T47D (cell line): ENCODE results near the gene DSP.

Experiments
- DNase-seq, 2 experiments: peaks; one replicate each; pipeline versions ENCODE4 v3.0.0 to v3.0.0-alpha.2; 2011 to 2012; ENCODE audit warnings: low read depth in 1 of 2, low spot score in 1 of 2
- JUND ChIP-seq: IDR thresholded peaks from 2 replicates; pipeline ENCODE4 v1.6.1; 2012; ENCODE audit warnings: low read depth
- in situ Hi-C: cut with HindIII; loops from 2 replicates; pipeline ENCODE4 v1.10.0; 2016; ENCODE audit warnings: low sequenced_read_pairs, low pct_unique_long_range_greater_than_20kb

DSP gene

DNA sequence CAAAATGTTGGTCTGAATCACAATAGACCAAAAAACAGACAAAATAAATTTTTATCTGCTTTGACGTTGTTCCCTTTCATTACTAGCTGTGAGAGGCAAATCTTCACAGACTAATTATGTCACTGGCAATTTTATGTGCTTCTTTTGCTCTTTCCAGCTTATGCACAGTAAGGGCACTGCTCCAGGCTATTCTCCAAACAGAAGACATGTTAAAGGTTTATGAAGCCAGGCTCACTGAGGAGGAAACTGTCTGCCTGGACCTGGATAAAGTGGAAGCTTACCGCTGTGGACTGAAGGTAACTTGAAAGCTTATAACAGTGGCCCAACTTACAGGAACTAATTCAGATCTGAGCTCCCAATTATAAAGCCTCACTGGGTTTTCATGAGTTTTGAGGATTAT, 33.0 kb downstream of the DSP start:
- no peak for DNase-seq
- in situ Hi-C loops = no loop called here
- TF ChIP-seq JUND = no peak

DNA sequence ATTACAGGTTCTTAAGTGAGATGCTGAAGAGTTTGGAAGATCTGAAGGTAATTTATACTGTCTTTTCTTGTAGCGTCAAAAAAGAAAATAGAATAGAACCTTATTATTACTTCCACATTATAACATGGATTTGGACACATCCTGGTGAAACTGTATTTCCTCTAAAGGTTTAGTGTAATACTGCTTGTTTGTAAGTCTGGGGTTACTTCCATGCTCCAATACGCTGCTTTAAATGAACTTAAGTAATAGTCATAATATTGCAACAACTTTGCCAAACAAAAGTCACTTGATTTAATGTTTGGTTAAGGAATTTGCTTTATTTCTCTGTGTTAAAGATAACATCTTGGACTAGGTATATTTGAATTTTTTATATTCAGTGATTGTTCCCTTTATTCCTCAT, 37.0 kb downstream of the DSP start:
- no peak for TF ChIP-seq JUND
- no peak for DNase-seq
- in situ Hi-C loops = no loop called here

DNA sequence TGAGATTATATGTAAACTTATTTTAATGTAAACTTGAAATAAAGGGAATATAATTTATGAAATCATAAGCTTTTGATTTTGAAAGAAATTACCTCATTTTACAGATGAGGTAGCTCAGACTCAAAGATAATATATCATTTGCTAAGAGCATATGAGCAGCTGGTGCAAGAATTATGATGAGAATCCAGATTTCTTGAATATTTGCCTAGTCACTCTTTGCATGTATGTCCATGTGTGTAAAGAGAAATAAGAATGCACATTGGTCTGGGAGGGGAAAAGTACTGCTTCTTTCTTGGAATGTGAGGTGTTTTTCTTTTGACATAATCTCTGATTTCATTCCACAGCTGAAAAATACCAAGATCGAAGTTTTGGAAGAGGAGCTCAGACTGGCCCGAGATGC, 37.5 kb downstream of the DSP start:
- no peak for TF ChIP-seq JUND
- in situ Hi-C loops = no loop called here
- DNase-seq = no peak

DNA sequence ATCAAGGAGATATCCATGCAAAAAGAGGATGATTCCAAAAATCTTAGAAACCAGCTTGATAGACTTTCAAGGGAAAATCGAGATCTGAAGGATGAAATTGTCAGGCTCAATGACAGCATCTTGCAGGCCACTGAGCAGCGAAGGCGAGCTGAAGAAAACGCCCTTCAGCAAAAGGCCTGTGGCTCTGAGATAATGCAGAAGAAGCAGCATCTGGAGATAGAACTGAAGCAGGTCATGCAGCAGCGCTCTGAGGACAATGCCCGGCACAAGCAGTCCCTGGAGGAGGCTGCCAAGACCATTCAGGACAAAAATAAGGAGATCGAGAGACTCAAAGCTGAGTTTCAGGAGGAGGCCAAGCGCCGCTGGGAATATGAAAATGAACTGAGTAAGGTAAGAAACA, 38.4 kb downstream of the DSP start:
- in situ Hi-C loops = no loop called here
- no peak for DNase-seq
- TF ChIP-seq JUND = no peak

DNA sequence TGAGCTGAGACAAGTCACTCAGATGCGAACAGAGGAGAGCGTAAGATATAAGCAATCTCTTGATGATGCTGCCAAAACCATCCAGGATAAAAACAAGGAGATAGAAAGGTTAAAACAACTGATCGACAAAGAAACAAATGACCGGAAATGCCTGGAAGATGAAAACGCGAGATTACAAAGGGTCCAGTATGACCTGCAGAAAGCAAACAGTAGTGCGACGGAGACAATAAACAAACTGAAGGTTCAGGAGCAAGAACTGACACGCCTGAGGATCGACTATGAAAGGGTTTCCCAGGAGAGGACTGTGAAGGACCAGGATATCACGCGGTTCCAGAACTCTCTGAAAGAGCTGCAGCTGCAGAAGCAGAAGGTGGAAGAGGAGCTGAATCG, 39.1 kb downstream of the DSP start:
- TF ChIP-seq JUND = no peak
- in situ Hi-C loops = no loop called here
- DNase-seq = no peak

DNA sequence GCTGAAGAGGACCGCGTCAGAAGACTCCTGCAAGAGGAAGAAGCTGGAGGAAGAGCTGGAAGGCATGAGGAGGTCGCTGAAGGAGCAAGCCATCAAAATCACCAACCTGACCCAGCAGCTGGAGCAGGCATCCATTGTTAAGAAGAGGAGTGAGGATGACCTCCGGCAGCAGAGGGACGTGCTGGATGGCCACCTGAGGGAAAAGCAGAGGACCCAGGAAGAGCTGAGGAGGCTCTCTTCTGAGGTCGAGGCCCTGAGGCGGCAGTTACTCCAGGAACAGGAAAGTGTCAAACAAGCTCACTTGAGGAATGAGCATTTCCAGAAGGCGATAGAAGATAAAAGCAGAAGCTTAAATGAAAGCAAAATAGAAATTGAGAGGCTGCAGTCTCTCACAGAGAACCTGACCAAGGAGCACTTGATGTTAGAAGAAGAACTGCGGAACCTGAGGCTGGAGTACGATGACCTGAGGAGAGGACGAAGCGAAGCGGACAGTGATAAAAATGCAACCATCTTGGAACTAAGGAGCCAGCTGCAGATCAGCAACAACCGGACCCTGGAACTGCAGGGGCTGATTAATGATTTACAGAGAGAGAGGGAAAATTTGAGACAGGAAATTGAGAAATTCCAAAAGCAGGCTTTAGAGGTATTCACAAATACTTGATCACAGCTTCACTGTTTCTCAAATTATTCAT, 39.6 kb downstream of the DSP start:
- in situ Hi-C loops = no loop called here
- no peak for DNase-seq

DNA sequence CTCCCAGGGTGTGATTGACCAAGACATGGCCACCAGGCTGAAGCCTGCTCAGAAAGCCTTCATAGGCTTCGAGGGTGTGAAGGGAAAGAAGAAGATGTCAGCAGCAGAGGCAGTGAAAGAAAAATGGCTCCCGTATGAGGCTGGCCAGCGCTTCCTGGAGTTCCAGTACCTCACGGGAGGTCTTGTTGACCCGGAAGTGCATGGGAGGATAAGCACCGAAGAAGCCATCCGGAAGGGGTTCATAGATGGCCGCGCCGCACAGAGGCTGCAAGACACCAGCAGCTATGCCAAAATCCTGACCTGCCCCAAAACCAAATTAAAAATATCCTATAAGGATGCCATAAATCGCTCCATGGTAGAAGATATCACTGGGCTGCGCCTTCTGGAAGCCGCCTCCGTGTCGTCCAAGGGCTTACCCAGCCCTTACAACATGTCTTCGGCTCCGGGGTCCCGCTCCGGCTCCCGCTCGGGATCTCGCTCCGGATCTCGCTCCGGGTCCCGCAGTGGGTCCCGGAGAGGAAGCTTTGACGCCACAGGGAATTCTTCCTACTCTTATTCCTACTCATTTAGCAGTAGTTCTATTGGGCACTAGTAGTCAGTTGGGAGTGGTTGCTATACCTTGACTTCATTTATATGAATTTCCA, 43.9 kb downstream of the DSP start:
- in situ Hi-C loops = no loop called here
- DNase-seq = no peak
- no peak for TF ChIP-seq JUND

More for the DNA sequence above, 39.6 kb downstream of the DSP start:
- no peak for TF ChIP-seq JUND

DNA sequence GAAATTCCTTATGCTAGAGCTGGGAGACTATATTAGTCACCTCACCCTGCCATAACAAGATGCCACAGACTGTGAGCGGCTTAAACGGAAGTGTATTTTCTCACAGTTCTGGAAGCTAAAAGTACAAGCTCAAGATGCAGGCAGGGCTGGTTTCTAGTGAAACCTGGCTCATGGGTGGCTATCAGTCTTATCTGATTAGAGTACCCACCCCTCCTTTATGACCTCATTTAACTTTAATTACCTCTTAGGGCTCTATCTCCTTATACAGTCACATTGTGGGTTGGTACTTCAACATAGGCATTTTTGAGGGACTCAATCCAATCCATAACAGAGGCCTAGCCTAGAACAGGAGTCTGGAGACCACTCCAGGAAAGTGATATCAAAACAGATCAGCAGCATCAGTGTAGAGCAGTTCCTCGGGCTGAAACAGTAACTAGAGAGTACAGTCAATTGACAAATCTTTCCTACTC, 46.2 kb downstream of the DSP start:
- no peak for TF ChIP-seq JUND
- peak in 1 of 2 experiments; percentile 14 for DNase-seq
- in situ Hi-C loops = no loop called here

DNA sequence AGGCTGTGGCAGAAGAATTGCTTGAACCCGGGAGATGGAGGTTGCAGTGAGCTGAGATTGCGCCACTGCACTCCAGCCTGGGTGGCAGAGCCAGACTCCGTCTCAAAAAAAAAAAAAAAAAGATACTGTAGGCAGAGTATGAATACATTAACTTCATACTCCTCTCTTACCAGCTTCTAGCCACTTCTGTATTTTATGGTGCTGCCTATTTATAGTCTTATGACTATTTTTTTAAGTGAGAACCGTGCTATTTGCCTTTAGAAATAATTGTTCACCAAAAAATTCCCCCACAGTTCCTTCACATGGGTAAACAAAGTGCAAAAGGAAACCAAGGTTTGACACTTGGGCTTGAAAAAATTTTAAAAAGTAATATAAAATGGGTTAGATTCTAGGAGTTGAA, 47.0 kb downstream of the DSP start:
- DNase-seq = no peak
- TF ChIP-seq JUND = no peak
- in situ Hi-C loops = no loop called here

DNA sequence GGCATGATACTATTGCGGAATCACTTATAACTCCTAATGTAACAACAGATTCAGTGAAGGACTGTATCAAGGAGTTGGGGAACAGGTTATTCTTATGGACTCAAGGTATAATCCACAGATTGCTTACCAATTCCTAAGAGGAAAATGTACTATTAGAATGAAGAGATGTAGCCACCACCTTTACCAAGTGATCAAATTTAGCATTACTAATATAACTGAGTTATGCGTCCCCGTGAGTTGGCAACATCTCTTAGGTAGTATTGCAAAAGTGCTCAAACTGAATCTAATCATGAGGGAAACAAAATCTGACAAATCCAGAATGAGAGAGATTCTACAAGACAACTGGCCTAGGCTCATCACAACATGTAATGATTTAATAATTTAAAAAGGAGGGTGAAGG, 47.8 kb downstream of the DSP start:
- no peak for TF ChIP-seq JUND
- DNase-seq = no peak
- in situ Hi-C loops = no loop called here

DNA sequence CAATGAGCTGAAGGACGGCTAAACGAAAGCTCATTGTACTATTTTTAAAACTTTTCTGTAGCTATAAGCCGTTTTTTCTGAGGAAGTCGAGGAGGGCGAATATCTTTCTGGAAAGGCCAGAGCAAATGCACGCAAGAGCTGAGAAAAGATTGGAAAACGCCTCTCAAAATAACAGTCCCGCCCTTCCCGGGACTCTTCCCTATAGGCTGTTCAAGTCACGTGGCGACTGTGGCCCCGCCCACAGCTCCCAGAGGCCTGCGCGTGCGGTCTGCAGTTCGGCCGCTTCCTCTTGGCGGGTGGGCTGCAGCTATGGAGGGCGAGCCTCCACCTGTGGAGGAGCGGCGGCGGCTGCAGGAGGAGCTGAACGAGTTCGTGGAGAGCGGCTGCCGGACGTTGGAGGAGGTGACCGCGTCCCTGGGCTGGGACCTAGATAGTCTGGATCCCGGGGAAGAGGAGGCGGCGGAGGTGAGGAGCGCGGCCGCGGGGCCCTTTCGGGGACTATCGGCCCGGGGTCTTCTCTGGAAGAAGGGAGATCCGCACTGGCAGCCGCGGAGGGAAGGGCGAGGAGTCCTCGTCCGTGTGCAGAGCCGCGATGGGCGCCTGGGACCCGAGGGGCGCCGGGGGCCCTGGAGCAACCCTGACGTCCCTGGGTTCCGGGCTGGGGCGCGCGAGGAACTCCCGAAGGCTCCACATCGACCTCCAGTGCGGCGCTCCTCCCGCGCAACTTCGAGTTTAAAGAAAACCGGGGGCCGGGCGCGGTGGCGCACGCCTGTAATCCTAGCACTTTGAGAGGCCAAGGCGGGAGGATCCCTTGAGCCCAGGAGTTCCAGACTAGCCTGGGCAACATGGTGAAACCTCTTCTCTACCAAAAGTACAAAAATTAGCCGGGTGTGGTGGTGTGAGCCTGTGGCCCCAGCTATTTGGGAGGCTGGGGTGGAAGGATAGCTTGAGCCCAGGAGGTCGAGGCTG, 48.8 kb downstream of the DSP start, which contains the start of gene SNRNP48:
SNRNP48 (plus strand) TSS at position 250 of the 969 bp plus-strand sequence; CDS start at position 310, 60 bp downstream.
- in situ Hi-C loops = no loop called here
- peak; percentile 78 to 93 for DNase-seq
- no peak for TF ChIP-seq JUND

DNA sequence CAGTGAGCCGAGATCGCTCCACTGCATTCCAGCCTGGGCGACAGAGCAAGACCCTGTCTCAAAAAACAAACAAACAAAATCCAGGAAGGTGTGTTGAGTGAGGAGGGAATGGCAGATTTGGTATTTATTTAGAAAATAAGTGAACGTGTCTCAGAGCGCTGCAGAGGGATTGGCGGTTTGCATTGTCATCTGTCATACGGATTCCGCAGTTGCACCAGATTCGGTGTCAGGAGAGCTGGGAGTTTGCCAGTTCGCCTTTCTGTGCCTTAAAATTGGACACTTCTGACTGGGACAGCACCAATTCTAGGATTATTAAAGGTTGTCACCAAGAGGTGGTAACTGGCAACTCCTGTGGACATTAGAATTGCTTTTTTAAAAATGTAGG, 49.4 kb downstream of the DSP start:
- no peak for TF ChIP-seq JUND
- peak; percentile 20 to 49 for DNase-seq
- in situ Hi-C loops = no loop called here
